Left ventricle myocardium inferior (tissue), 1 donor: Measurements from ENCODE around the gene DNAJB1. TPM values are rescaled to one million over a fixed set of nuclear protein-coding genes. Genes with fewer than 3 reads are reported as not detected.
"Not testable (repeated sequence)": the region's sequence is repeated elsewhere in the genome, so short reads cannot be mapped to it uniquely, and the experiment has no call there.

Experiments
- DNase-seq: peaks from one replicate; pipeline ENCODE4 v3.0.0-alpha.2; 2020
- H3K27ac ChIP-seq: fragments of 200-600 bp; replicated peaks from 2 replicates; pipeline ENCODE4 v1.8.0; 2021
- H3K27me3 ChIP-seq: fragments of 200-600 bp; 2 replicates; pipeline ENCODE4 v1.8.0; 2021; ENCODE audit warnings: low read depth
- H3K36me3 ChIP-seq: fragments of 200-600 bp; 2 replicates; pipeline ENCODE4 v1.8.0; 2021
- H3K4me1 ChIP-seq: fragments of 200-600 bp; 2 replicates; pipeline ENCODE4 v1.8.0; 2021
- H3K4me3 ChIP-seq: fragments of 200-600 bp; 2 replicates; pipeline ENCODE4 v1.8.0; 2021; ENCODE audit warnings: mild to moderate bottlenecking, moderate library complexity
- H3K9me3 ChIP-seq: fragments of 200-600 bp; replicated peaks from 2 replicates; pipeline ENCODE4 v1.8.0; 2021
- CTCF ChIP-seq: fragments of 200-600 bp; IDR thresholded peaks from 2 replicates; pipeline ENCODE4 v1.8.0; 2021; ENCODE audit warnings: antibody characterized with exemption, mild to moderate bottlenecking, borderline replicate concordance
- intact Hi-C: fragments of 100-400 bp; cut with micrococcal nuclease; formaldehyde crosslinking; loops from one replicate; pipeline ENCODE4 v1.11.0; 2022
- long read RNA-seq: library from polyadenylated mRNA; unstranded; transcript quantifications from one replicate; pipeline ENCODE4 v2.0.0, GENCODE V29; 2021
- total RNA-seq: library from RNA; stranded (reverse); fragmentation: NEBNext Ultra II Directional; extraction: Animal tissue kit (Norgen Biotek cat#: 25700); gene quantifications from one replicate; pipeline ENCODE4 v1.2.1, GENCODE V29; 2021
- donor health status: DM: no; HTN: yes; CAD: no; lungs with severe emphysema.

The DNAJB1 gene
- 48.7 TPM for total RNA-seq
- long read RNA-seq, transcript DNAJB1-201 (3 exons, 2,264 nt), result major isoform, 116 of 133 reads
- long read RNA-seq, partial matches to known transcripts, result 4 of 133 reads
- long read RNA-seq, other reads (novel, unspliced or antisense), result 13 of 133 reads

- peak within 1 kb of the TSS; percentile 99 for H3K4me3 ChIP-seq
- intact Hi-C loops, result no loop called here
- peak; percentile 86 for DNase-seq
- H3K4me1 ChIP-seq, result peaks cover 59% of the 10 kb centered on the region
- H3K9me3 ChIP-seq, result no peaks in the 10 kb centered on the region
- peaks cover 33% of the 10 kb centered on the region for H3K36me3 ChIP-seq
- H3K27me3 ChIP-seq, result no peaks in the 10 kb centered on the region
- TF ChIP-seq CTCF, result no peak
- H3K27ac ChIP-seq, result peak within 1 kb of the TSS; percentile 100
Observed at GRCh38 chr19:14517840-14518505, at the start of gene DNAJB1. DNAJB1 (minus strand) TSS chr19:14518397; CDS start chr19:14518349, 48 bp downstream.

- Histone ChIP-seq H3K4me3 (no peak overlapping the region), H3K27me3 (no peaks in the 10 kb centered on the region), H3K27ac (no peak overlapping the region), H3K36me3 (peaks cover 21% of the 10 kb centered on the region), H3K4me1 (peaks cover 62% of the 10 kb centered on the region), H3K9me3 (no peaks in the 10 kb centered on the region)
- no peak for DNase-seq
- intact Hi-C loops, result no loop called here
- TF ChIP-seq CTCF, result no peak
Observed at GRCh38 chr19:14567079-14567478, 48.9 kb upstream of the DNAJB1 start.

- Histone ChIP-seq H3K4me3 (no peak overlapping the region), H3K27me3 (no peaks in the 10 kb centered on the region), H3K36me3 (peaks cover 21% of the 10 kb centered on the region), H3K4me1 (peaks cover 63% of the 10 kb centered on the region), H3K27ac (no peak overlapping the region), H3K9me3 (no peaks in the 10 kb centered on the region)
- intact Hi-C loops, result no loop called here
- no peak for TF ChIP-seq CTCF
- no peak for DNase-seq
Observed at GRCh38 chr19:14566712-14567077, 48.5 kb upstream of the DNAJB1 start.

- intact Hi-C loops, result no loop called here
- Histone ChIP-seq H3K36me3 (peaks cover 21% of the 10 kb centered on the region), H3K4me1 (peaks cover 63% of the 10 kb centered on the region), H3K27me3 (no peaks in the 10 kb centered on the region), H3K9me3 (no peaks in the 10 kb centered on the region), H3K4me3 (no peak overlapping the region), H3K27ac (no peak overlapping the region)
- no peak for DNase-seq
- no peak for TF ChIP-seq CTCF
Observed at GRCh38 chr19:14565765-14566711, 47.8 kb upstream of the DNAJB1 start.

- Histone ChIP-seq H3K36me3 (peaks cover 21% of the 10 kb centered on the region), H3K27me3 (no peaks in the 10 kb centered on the region), H3K27ac (no peak overlapping the region), H3K4me3 (no peak overlapping the region), H3K9me3 (no peaks in the 10 kb centered on the region), H3K4me1 (peaks cover 63% of the 10 kb centered on the region)
- no peak for TF ChIP-seq CTCF
- no peak for DNase-seq
- intact Hi-C loops, result no loop called here
Observed at GRCh38 chr19:14565298-14565679, 47.1 kb upstream of the DNAJB1 start.

- H3K9me3 ChIP-seq, H3K27ac ChIP-seq, intact Hi-C loops, H3K27me3 ChIP-seq, H3K4me3 ChIP-seq, DNase-seq: not testable (repeated sequence)
- Histone ChIP-seq H3K36me3 (peaks cover 21% of the 10 kb centered on the region), H3K4me1 (peaks cover 63% of the 10 kb centered on the region)
Observed at GRCh38 chr19:14564652-14565297, 46.6 kb upstream of the DNAJB1 start.
